ENCODE data around the gene CLCN1. TPM values are rescaled to one million over a fixed set of nuclear protein-coding genes. Genes with fewer than 3 reads are reported as not detected.
"Not testable (repeated sequence)": the region's sequence is repeated elsewhere in the genome, so short reads cannot be mapped to it uniquely, and the experiment has no call there.

The CLCN1 gene
- total RNA-seq, 4 donors from 2014 or later = 0.64 TPM; not detected in 3

DNA sequence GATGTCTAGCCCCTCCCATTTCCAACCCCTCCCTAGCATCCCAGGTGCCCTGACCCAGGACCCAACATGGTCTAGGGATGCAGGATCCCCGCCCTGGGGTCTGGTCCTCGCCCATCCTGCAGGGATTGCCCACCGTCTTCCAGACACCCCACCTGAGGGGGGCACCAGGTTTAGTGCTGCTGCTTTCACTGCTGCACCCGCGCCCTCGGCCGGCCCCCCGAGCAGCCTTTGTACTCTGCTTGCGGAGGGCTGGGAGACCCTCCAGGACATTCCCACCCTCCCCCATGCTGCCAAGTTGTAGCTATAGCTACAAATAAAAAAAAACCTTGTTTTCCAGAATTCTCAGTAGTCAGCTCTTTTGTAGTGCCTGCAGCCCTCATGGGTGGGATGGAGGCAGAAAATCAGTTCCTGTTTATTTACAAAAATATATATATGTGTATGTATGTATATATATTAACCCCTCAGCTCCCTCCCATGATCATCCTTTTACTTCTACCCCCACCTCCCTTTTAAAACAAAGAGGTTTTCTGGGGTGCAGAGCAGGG lies 74.9 kb downstream of the CLCN1 start:
- H3K4me1 ChIP-seq = peaks cover 57% of the 10 kb centered on the region
- no peak for TF ChIP-seq POLR2AphosphoS5 (IDR thresholded peaks at IDR 0.05)
- TF ChIP-seq EP300 (IDR thresholded peaks at IDR 0.05) = no peak
- no peak for TF ChIP-seq POLR2A (IDR thresholded peaks at IDR 0.05)
- TF ChIP-seq, protein P1, sequence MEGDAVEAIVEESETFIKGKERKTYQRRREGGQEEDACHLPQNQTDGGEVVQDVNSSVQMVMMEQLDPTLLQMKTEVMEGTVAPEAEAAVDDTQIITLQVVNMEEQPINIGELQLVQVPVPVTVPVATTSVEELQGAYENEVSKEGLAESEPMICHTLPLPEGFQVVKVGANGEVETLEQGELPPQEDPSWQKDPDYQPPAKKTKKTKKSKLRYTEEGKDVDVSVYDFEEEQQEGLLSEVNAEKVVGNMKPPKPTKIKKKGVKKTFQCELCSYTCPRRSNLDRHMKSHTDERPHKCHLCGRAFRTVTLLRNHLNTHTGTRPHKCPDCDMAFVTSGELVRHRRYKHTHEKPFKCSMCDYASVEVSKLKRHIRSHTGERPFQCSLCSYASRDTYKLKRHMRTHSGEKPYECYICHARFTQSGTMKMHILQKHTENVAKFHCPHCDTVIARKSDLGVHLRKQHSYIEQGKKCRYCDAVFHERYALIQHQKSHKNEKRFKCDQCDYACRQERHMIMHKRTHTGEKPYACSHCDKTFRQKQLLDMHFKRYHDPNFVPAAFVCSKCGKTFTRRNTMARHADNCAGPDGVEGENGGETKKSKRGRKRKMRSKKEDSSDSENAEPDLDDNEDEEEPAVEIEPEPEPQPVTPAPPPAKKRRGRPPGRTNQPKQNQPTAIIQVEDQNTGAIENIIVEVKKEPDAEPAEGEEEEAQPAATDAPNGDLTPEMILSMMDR (IDR thresholded peaks at IDR 0.05) = no peak
- H3K27me3 ChIP-seq = no peaks in the 10 kb centered on the region
- H3K36me3 ChIP-seq = peaks cover 66% of the 10 kb centered on the region
- WGBS = 93% methylated on average over 3 of the region's 9 CpGs
- no peak for DNase-seq (ENCODE audit: low spot score in 2 of 2)
- peak overlapping the region; percentile 82 for H3K27ac ChIP-seq
- H3K9me3 ChIP-seq = no peaks in the 10 kb centered on the region
- no peak overlapping the region for H3K4me3 ChIP-seq

DNA sequence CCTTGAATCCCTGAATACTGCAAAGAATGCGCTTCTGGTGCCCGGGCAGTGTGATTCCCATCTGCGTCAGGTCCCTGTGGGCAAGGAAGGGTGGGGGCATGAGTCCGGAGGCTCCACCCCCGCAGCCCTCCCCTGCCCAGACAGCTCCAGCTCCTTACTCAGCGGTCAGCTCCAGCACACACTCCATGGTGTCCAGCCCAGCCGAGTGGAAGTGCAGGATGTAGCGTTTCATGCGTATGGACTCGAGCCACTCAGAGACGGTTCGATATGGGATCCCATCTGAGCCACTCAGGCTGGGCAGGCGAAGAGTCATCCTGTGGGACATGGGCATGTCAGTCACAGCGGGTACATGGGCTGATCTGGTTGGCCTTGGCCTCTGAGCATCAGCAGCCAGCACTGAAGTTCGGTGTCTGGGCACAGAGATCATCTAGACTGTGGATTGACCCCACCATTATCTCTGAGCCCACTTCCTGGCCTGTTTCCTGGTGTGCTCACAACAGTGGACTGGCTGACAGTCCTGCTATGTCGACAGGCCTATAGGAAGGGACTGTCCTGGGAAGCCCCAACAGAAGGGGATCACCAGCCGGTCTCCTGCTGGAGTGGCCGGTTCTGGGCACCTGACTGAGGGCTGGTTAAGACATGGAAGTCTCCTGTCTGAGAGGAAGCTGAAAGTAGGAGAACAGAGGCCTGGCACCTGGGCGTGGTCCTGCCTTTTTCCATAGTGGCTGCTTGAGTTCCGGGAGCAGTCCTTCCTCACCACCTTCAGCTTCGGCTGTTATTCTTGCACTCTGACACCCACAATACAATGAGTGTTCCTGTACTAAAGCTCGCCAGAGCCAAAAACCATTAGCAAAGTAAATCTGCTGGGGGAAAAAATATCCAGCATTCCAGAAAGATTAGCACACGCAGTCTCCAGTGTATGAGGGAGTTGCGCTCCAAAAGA lies 75.8 kb downstream of the CLCN1 start:
- TF ChIP-seq, protein P1 (IDR thresholded peaks at IDR 0.05) = no peak
- TF ChIP-seq EP300 (IDR thresholded peaks at IDR 0.05) = no peak
- peak in 1 of 2 donors; percentile 27 for TF ChIP-seq POLR2A (IDR thresholded peaks at IDR 0.05)
- H3K4me1 ChIP-seq = peaks cover 48% of the 10 kb centered on the region
- peak overlapping the region; percentile 82 for H3K27ac ChIP-seq
- no peak overlapping the region for H3K4me3 ChIP-seq
- no peak for DNase-seq (ENCODE audit: low spot score in 2 of 2)
- no peaks in the 10 kb centered on the region for H3K27me3 ChIP-seq
- WGBS = 59% methylated on average over 19 of the region's 24 CpGs
- H3K36me3 ChIP-seq = peaks cover 66% of the 10 kb centered on the region
- H3K9me3 ChIP-seq = no peaks in the 10 kb centered on the region

DNA sequence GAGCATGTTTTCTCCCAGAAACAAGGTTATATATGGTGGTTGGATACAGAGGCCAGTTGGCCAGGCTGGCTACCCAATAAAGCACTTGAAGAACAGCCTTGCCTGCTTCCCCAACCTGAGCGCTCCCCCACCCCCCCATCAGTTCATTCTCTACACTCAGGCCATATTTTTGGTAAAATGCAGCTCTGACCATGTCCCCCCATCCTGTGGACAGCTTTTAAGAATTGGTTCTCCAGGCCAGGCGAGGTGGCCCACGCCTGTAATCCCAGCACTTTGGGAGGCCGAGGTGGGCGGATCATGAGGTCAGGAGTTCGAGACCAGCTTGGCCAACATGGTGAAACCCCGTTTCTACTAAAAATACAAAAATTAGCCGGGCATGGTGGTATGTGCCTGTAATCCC lies 76.5 kb downstream of the CLCN1 start:
- H3K9me3 ChIP-seq; H3K4me3 ChIP-seq; H3K27me3 ChIP-seq; DNase-seq (ENCODE audit: low spot score in 2 of 2): not testable (repeated sequence)
- H3K4me1 ChIP-seq = peaks cover 42% of the 10 kb centered on the region
- WGBS = 87% methylated on average over 8 of the region's 8 CpGs
- peak overlapping the region; percentile 82 for H3K27ac ChIP-seq
- peaks cover 63% of the 10 kb centered on the region for H3K36me3 ChIP-seq

DNA sequence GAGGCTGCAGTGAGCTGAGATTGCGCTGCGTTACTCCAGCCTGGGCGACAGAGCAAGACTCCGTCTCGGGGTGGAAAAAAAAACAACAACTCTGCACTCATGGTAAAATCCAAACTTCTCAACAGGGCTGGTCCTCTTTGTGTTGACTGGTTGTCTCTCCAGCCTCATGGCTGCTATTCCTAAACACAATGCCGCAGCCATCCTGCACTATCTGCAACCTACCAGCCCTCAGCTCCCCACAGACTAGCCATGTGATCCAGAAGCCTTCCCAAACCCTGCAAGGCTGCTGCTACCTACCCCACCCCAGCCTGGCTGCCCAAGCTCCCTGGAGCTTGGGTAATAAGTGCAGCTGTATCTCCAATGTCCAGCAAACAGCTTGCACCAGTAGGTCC lies 77.0 kb downstream of the CLCN1 start:
- no peaks in the 10 kb centered on the region for H3K9me3 ChIP-seq
- peaks cover 62% of the 10 kb centered on the region for H3K36me3 ChIP-seq
- H3K4me1 ChIP-seq = peaks cover 40% of the 10 kb centered on the region
- WGBS = 96% methylated on average over 6 of the region's 6 CpGs
- no peak overlapping the region for H3K27ac ChIP-seq
- TF ChIP-seq POLR2AphosphoS5 (IDR thresholded peaks at IDR 0.05) = no peak
- H3K4me3 ChIP-seq = no peak overlapping the region
- no peaks in the 10 kb centered on the region for H3K27me3 ChIP-seq
- no peak for DNase-seq (ENCODE audit: low spot score in 2 of 2)

DNA sequence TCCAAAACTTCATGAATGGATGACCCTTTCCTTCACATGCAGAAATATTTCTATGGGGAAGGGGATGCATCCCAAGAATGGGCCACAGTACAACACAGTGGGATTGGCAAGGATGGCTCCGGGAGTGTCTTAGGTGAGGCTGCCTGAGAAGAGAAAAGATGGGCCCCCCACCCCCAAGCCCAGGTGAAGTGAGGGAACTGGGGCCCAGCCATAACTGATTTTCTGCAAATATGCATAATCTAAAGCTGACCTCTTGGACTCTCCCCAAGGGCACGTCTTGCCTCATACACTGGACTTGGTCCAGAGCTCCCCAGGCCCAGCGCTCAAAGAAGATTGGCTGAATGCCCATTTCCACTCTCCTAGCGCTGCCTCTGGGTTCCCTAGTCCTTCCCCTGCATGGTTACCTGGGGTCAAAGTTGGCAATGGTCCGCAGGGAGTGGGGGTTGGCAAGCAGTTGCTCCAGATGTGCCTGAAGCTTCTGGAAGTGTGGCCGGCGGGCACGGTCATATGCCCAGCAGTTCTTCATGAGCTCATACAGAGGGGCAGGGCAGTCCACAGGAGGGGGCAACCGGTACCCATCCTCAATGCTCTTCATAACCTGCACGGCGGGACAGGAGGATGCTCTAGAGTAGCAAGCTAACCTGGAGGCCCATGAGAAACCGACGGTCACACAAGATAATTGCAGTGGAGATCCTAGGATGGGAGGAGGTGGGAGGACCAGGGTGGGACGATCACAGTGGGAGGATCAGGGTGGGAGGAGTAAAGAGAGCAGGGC lies 77.5 kb downstream of the CLCN1 start:
- Histone ChIP-seq H3K27me3 (no peaks in the 10 kb centered on the region), H3K4me1 (peaks cover 36% of the 10 kb centered on the region), H3K9me3 (no peaks in the 10 kb centered on the region), H3K36me3 (peaks cover 62% of the 10 kb centered on the region), H3K27ac (no peak overlapping the region), H3K4me3 (no peak overlapping the region)
- no peak for DNase-seq (ENCODE audit: low spot score in 2 of 2)
- TF ChIP-seq POLR2A (IDR thresholded peaks at IDR 0.05) (no peak), POLR2AphosphoS5 (IDR thresholded peaks at IDR 0.05) (no peak), EP300 (IDR thresholded peaks at IDR 0.05) (no peak)
- TF ChIP-seq, protein P1 (IDR thresholded peaks at IDR 0.05) = no peak
- WGBS = 83% methylated on average over 14 of the region's 14 CpGs

DNA sequence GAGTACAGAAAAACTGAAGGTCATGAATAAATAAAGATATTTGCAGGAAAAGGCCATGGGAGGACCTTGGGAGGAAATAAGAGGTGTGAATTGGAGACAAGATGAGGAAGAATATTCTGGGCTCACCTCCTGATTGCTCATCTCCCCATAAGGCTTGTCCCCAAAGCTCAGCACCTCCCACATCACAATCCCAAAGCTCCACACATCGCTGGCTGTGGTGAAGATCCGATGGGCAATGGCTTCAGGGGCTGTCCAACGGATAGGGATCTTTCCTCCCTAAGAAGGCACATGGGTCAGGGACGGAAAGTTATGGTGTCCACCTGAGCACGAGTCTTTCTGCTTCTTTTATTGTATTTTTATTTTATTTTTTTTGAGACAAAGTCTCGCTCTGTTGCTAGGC lies 78.2 kb downstream of the CLCN1 start:
- 94% methylated on average over 6 of the region's 6 CpGs for WGBS
- H3K9me3 ChIP-seq = no peaks in the 10 kb centered on the region
- peaks cover 35% of the 10 kb centered on the region for H3K4me1 ChIP-seq
- H3K27me3 ChIP-seq = no peaks in the 10 kb centered on the region
- H3K27ac ChIP-seq = no peak overlapping the region
- H3K36me3 ChIP-seq = peaks cover 62% of the 10 kb centered on the region
- TF ChIP-seq, protein P1 (IDR thresholded peaks at IDR 0.05) = no peak
- TF ChIP-seq POLR2AphosphoS5 (IDR thresholded peaks at IDR 0.05) (no peak), POLR2A (IDR thresholded peaks at IDR 0.05) (no peak), EP300 (IDR thresholded peaks at IDR 0.05) (no peak)
- DNase-seq (ENCODE audit: low spot score in 2 of 2) = no peak
- H3K4me3 ChIP-seq = no peak overlapping the region

Measured in suprapubic skin (tissue), 4 donors.